NCI-H1436 (cell line): ENCODE measurements around the gene TMPRSS11F.

Experiments
- DNase-seq: peaks from one replicate; lab custom pipeline; 2025; lab: John Stamatoyannopoulos, UW

TMPRSS11F gene

GRCh38 chr4:68077737-68078136 is 51.9 kb downstream of the TMPRSS11F start:
- DNase-seq = no peak

- no peak for DNase-seq
These were observed 52.4 kb downstream of the TMPRSS11F start for GRCh38 chr4:68077301-68077700.

DNA sequence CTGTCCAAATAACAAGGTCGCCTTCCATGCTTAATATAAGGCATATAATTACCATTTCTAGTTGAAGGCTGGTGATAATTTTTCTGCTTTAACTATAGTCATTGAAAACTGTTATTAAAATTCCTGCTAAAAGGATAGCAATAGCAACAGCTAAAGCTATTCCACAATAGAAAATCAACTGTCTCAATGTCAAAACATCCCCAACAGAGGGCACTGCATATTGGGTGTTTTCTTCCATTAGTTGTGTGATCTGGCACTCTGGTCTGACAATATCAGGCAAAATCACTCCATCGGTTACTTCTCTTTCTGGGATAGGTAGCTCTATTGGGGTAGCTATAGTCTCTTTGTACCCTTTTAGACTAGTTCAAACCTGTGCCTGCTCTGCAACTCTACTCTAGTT is 53.5 kb downstream of the TMPRSS11F start:
- no peak for DNase-seq

- DNase-seq = no peak
These were observed 55.3 kb downstream of the TMPRSS11F start for GRCh38 chr4:68074397-68074796.

DNA sequence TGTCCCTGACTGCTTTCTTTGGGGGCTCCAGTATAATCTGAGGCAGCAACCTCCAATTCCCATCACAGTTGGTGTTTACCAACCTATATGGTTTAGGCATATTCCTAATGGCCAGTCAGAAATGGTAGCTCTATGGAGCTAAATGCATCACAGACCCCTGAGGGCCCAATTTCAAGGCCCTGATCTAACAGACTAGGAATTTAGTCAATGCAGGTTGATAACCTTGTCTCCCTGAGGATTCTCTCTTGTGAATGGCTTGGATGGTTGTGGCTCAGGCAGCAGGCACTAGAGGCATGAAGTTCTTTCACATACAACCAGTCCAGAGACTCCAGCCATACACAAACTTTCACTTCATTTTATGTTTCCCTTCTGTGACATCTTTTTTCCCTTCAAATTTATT is 59.4 kb downstream of the TMPRSS11F start:
- DNase-seq = no peak

DNA sequence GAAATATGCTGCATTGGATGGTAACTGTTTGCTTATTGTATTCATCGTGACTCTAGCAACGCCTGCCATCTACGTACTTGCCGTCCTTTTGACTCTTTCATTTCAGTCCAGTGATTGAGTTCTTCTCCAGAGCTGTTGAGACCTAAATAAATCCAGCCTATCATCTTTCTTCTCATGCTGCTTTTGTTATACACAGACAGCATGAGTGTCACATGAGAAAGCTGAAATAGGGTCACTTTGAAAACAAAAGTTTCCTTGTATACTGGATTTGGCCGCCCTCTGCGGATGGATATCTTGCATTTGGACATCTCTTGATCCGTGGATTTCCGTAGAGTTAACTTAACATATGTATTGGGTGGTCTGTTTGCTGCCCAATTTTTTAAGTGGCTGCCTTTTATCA is 67.2 kb downstream of the TMPRSS11F start:
- no peak for DNase-seq

GRCh38 chr4:68038272-68038671 is 91.4 kb downstream of the TMPRSS11F start:
- DNase-seq = no peak

- no peak for DNase-seq
These were observed 108.5 kb downstream of the TMPRSS11F start for GRCh38 chr4:68021185-68021584.

- no peak for DNase-seq
These were observed 118.0 kb downstream of the TMPRSS11F start for GRCh38 chr4:68011684-68012083.
